Stimulated activated naive B cell treated with anti-CD40 and anti-IgM and Interleukin-4, amounts not matched to agents 10 μg/mL and 1 μg/mL and 100 μg/mL, for 72 hours (primary cell): ENCODE data around the gene NDUFB8.

Experiments used
- ATAC-seq, 2 donors: fragments of 150-1000 bp; cut with Tn5 transposase; replicated peaks; 2 replicates each; pipeline ENCODE4 v1.10.0; 2021; ENCODE audit warnings: moderate library complexity in 1 of 2
- DNase-seq: peaks from one replicate; pipeline ENCODE4 v3.0.0; 2021
- H3K27ac Mint-ChIP-seq: one replicate; pipeline ENCODE4 v1.8.0; 2022; ENCODE audit warnings: mild to moderate bottlenecking, mixed read lengths
- H3K27me3 Mint-ChIP-seq, 2 donors: one replicate each; pipeline ENCODE4 v1.8.0; 2022; ENCODE audit warnings: mixed read lengths in 2 of 2
- H3K36me3 Mint-ChIP-seq, 2 donors: one replicate each; pipeline ENCODE4 v1.8.0; 2022; ENCODE audit warnings: mixed read lengths in 2 of 2, mild to moderate bottlenecking in 1 of 2
- H3K4me1 Mint-ChIP-seq, 2 donors: one replicate each; pipeline ENCODE4 v1.8.0; 2022; ENCODE audit warnings: mixed read lengths in 2 of 2, mild to moderate bottlenecking in 1 of 2
- H3K4me3 Mint-ChIP-seq, 2 donors: one replicate each; pipeline ENCODE4 v1.8.0; 2022; ENCODE audit warnings: mild to moderate bottlenecking in 2 of 2, mixed read lengths in 2 of 2, moderate library complexity in 1 of 2
- H3K9me3 Mint-ChIP-seq, 2 donors: one replicate each; pipeline ENCODE4 v1.8.0; 2022; ENCODE audit warnings: mixed read lengths in 2 of 2, mild to moderate bottlenecking in 1 of 2

NDUFB8 gene

DNA sequence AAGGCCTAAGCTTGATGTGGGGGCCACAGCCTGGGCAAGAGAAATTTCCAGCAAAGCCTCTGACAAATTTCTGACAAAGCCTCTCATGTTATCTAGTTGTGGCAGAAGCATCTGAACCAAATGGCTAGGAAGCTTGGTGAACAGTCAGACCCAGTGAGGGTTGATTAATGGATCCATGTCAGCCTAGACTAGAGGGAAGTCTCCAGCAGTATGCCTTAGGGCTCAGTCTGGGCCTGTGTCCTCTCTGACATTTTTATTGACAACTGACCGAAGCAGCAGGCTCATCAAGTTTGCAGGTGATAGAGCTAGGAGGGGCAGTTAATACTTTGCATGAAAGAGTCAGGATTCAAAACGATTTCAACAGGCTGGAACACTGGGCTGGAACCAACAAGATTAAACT is 31.3 kb upstream of the NDUFB8 start:
- H3K27ac Mint-ChIP-seq: no peak overlapping the region
- H3K4me1 Mint-ChIP-seq: peaks cover 4 to 11% of the 10 kb centered on the region in 2 donors
- no peaks in the 10 kb centered on the region for H3K9me3 Mint-ChIP-seq
- peaks cover 11 to 36% of the 10 kb centered on the region in 2 donors for H3K27me3 Mint-ChIP-seq
- DNase-seq: no peak
- peak overlapping the region in 1 of 2 donors; percentile 33 for H3K4me3 Mint-ChIP-seq
- H3K36me3 Mint-ChIP-seq: peaks cover 18 to 36% of the 10 kb centered on the region in 2 donors
- no peak for ATAC-seq

DNA sequence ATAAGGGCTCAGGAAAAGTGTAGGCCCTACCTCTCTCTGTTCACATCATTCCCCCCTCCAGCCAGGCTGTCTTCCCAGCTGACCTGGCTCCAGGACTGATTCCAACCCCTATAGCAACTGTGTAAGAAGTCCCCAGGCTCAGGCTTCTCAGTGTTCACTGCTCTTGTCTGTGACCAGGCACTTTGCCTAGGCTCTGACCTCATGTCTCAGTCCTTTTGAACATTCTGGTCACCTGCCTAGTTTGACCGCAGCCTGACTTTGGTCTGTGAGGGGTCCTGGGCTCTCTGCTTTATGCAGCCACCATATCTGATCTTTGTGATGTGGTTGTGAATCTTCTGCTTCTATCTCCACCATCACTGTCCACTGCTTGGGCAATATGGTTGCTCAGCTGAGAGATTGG is 30.6 kb upstream of the NDUFB8 start:
- H3K4me1 Mint-ChIP-seq: peaks cover 4 to 13% of the 10 kb centered on the region in 2 donors
- H3K4me3 Mint-ChIP-seq: no peak overlapping the region
- DNase-seq (no peak), ATAC-seq (no peak)
- H3K27ac Mint-ChIP-seq: no peak overlapping the region
- H3K9me3 Mint-ChIP-seq: no peaks in the 10 kb centered on the region
- peaks cover 11 to 33% of the 10 kb centered on the region in 2 donors for H3K27me3 Mint-ChIP-seq
- H3K36me3 Mint-ChIP-seq: peaks cover 21 to 41% of the 10 kb centered on the region in 2 donors

DNA sequence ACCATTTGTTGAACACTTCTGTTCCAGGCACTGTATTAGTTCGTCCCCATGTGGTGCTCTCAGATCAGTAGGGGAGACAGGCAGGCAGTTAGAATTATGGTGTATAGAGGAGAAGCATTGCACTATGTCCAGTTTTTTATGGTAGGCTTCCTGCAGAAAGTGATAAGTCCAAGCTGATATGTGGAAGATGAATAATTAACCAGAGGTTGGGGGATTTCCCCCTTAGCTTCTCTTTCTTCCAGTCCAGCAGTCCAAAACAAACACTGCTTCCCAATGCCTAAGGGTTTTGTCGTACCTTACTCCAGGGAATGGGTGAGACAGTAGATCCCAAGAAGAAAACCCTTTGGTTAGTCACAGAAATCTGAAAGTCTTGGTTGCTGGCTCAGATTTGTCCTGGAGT is 25.2 kb upstream of the NDUFB8 start:
- Mint-ChIP-seq H3K4me1 (peaks cover 23 to 35% of the 10 kb centered on the region in 2 donors), H3K27ac (no peak overlapping the region), H3K4me3 (no peak overlapping the region), H3K27me3 (no peaks in the 10 kb centered on the region), H3K36me3 (peaks cover 36 to 43% of the 10 kb centered on the region in 2 donors), H3K9me3 (no peaks in the 10 kb centered on the region)
- ATAC-seq: no peak
- no peak for DNase-seq

DNA sequence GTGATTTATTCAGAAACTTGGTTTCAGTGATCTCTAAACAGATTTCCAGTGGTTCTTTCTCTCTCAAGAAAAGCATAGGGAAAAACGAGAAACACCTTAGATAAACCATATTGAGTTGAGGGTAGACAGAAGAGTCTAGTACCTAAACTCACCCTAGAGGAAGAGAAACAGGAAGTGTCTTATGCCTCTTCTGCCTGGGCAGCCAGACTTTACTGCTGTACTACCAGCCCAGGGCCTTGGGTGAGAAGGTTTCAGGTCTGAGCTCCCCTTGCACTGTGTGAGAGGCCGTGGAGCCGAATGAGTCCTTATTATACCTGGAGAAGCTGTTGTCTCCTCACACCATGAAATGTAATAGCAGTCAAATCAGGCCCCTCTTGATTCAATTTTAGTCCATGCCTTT is 24.3 kb upstream of the NDUFB8 start:
- Mint-ChIP-seq H3K9me3 (no peaks in the 10 kb centered on the region), H3K4me3 (no peak overlapping the region), H3K27me3 (no peaks in the 10 kb centered on the region), H3K27ac (no peak overlapping the region), H3K36me3 (peaks cover 39 to 51% of the 10 kb centered on the region in 2 donors), H3K4me1 (peaks cover 23 to 35% of the 10 kb centered on the region in 2 donors)
- no peak for DNase-seq
- ATAC-seq: peak; percentile 61

DNA sequence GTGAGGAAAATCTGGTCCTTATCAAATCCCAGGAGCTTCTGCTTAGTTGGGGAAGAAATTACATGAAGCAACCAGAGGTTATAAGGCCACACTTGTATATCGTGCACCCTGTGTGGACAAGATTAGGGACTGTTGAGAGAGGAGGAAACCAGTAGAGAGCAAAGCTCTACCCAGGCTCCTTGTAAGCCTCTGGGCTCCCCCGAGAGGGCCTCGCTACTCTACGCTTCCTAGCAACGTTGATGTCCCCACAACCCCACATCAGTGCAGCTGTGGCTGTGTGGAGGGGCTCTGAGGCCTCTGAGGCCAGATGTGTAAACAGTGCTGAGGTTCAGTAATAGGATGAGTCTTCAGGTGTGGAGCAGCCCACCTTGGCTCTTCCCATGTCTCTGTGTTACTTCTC is 22.1 kb upstream of the NDUFB8 start:
- Mint-ChIP-seq H3K4me1 (peaks cover 23 to 35% of the 10 kb centered on the region in 2 donors), H3K4me3 (no peak overlapping the region), H3K36me3 (peaks cover 51 to 57% of the 10 kb centered on the region in 2 donors), H3K27ac (no peak overlapping the region), H3K27me3 (no peaks in the 10 kb centered on the region), H3K9me3 (no peaks in the 10 kb centered on the region)
- DNase-seq: no peak
- ATAC-seq: no peak

DNA sequence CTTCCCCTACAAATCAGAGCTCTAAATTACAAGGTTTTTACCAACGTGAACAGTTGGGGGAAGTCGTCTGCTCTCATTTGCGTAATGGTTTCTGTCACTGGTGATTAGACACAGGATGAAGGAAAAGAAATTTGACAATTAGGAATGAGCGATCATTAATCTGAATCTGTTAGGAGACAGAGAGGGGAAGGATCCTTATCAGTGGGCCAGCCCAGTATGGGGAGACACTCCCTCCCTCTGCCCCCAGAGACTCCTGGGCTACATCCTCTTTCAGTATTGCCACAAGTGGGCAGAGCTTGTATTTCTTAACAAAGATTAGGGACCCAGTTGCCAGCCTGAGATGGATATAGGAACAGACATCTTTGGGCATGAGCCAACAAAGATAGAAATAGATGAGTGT is 21.5 kb upstream of the NDUFB8 start:
- DNase-seq: no peak
- peak; percentile 70 to 84 for ATAC-seq
- H3K9me3 Mint-ChIP-seq: no peaks in the 10 kb centered on the region
- H3K27me3 Mint-ChIP-seq: no peaks in the 10 kb centered on the region
- H3K4me1 Mint-ChIP-seq: peaks cover 22 to 35% of the 10 kb centered on the region in 2 donors
- peaks cover 49 to 58% of the 10 kb centered on the region in 2 donors for H3K36me3 Mint-ChIP-seq
- H3K27ac Mint-ChIP-seq: no peak overlapping the region
- no peak overlapping the region for H3K4me3 Mint-ChIP-seq

DNA sequence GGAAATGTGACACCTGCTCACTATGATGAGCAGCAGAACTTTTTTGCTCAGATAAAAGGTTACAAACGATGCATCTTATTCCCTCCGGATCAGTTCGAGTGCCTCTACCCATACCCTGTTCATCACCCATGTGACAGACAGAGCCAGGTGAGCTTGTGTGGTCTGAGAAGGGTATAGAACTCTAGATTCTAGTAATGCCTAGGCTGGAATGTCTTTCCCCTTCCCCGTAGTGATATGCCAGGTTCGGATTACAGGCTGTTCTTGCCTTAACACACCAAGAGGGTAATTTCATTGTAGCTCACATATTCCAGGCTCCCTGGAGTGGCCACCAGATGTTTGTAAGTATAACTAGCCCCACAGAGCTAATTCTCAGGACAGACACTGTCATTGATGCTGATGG is 15.3 kb upstream of the NDUFB8 start:
- Mint-ChIP-seq H3K27me3 (no peaks in the 10 kb centered on the region), H3K27ac (no peak overlapping the region), H3K9me3 (no peaks in the 10 kb centered on the region), H3K36me3 (peaks cover 45 to 76% of the 10 kb centered on the region in 2 donors), H3K4me3 (no peak overlapping the region), H3K4me1 (no peaks in the 10 kb centered on the region)
- DNase-seq (no peak), ATAC-seq (no peak)

DNA sequence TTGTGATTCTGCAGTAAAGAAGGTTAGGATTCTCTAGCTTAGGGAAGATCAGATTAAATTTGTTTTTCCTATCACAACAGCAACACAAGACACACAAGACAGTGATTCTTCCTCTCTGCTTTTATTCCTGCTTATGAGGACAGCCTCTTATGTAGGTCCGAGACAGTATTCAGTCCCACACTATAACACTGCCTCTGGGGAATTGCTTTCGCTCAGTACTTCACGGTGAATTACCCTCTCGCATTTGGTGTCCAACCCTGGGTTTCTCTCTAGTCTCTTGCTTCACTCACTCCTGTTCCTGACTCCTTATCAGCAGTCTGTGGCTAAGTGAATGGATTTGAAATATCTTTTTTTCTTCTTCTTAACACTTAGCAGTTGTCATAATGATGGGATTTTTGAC is 7.8 kb upstream of the NDUFB8 start:
- ATAC-seq: no peak
- Mint-ChIP-seq H3K27ac (peak overlapping the region; percentile 65), H3K4me3 (peak overlapping the region in 1 of 2 donors; percentile 50), H3K27me3 (no peaks in the 10 kb centered on the region), H3K9me3 (no peaks in the 10 kb centered on the region), H3K36me3 (peaks cover 19 to 27% of the 10 kb centered on the region in 2 donors), H3K4me1 (peaks cover 0 to 14% of the 10 kb centered on the region in 2 donors)
- DNase-seq: no peak

DNA sequence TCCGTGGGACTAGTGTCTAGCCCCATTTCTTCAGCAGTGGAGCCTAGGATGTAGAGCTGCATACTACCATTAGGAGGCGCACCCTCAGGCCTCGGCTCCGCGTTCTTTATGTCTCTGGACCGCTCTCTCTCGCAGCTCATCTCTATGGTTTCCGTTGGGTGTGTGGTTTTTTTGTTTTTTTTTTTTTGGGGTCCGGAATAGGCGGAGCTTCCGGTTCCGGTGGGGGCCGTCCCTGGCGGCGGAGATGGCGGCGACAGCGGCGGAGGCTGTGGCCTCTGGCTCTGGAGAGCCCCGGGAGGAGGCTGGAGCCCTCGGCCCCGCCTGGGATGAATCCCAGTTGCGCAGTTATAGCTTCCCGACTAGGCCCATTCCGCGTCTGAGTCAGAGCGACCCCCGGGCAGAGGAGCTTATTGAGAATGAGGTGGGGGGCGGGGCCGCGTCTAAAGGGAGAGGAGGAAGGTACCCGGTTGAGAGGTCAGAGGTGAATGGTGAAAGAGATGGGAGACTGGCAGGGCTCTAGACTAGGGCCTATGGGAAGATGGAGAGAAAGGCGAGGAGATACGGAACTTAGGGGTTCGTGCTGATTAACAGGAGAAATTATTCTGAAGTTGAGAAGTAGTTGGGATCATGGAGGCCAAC is 6.2 kb upstream of the NDUFB8 start, which contains the start of gene HIF1AN:
TSS of gene HIF1AN (plus strand) at position 229 of the 639 bp plus-strand sequence. CDS start at position 245, 16 bp downstream.
- peaks cover 10 to 17% of the 10 kb centered on the region in 2 donors for H3K36me3 Mint-ChIP-seq
- no peaks in the 10 kb centered on the region for H3K27me3 Mint-ChIP-seq

DNA sequence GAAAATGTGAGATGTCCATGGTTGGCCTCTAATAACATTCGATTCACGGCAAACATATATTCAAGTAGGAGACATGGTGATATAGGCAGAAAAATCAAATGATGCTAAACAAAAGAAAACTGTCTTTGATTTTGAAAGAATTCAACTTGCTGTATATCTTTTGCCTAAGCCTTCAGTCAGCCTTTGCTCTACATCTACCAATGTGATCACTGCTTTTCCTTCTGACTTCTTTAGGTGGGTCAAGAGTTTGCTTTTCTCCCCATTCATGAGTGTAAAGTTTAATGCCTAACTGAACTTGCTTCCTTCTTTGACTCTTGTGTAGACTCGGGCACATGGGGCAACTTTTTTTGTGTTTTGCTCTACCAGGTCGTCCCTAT is 5.7 kb upstream of the NDUFB8 start:
- Mint-ChIP-seq H3K9me3 (no peaks in the 10 kb centered on the region), H3K36me3 (peaks cover 7 to 12% of the 10 kb centered on the region in 2 donors), H3K27ac (no peak overlapping the region), H3K4me3 (no peak overlapping the region), H3K4me1 (peaks cover under 1 to 14% of the 10 kb centered on the region in 2 donors), H3K27me3 (no peaks in the 10 kb centered on the region)
- ATAC-seq (peak; percentile 25 to 31), DNase-seq (no peak)

More for the DNA sequence above, 6.2 kb upstream of the NDUFB8 start, which contains the start of gene HIF1AN:
- H3K4me3 Mint-ChIP-seq: no peak within 1 kb of the TSS
- no peak within 1 kb of the TSS for H3K27ac Mint-ChIP-seq
- ATAC-seq (peak; percentile 97 to 98), DNase-seq (peak; percentile 87)
- peaks cover 0 to 14% of the 10 kb centered on the region in 2 donors for H3K4me1 Mint-ChIP-seq
- no peaks in the 10 kb centered on the region for H3K9me3 Mint-ChIP-seq

DNA sequence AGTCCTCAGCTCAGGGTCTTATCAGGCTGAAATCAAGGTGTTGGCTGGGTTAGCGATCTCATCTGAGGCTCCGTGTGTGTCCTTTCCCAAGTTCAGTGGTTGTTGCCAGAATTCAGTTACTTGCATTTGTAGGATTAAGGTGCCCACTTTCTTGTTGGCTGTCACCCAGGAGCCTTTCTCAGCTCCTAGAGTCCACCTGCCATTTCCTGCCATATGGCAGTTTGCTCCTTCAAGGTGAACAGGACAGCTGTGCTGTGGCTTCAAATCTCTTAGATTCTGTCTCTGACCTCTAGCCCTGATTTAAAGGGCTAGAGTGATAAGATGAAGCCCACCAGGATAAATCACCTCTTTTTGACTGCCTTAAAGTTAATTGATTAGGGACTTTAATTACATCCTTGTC is 5.1 kb upstream of the NDUFB8 start:
- H3K27ac Mint-ChIP-seq: no peak overlapping the region
- no peak overlapping the region for H3K4me3 Mint-ChIP-seq
- H3K9me3 Mint-ChIP-seq: no peaks in the 10 kb centered on the region
- H3K27me3 Mint-ChIP-seq: no peaks in the 10 kb centered on the region
- ATAC-seq (no peak), DNase-seq (no peak)
- H3K4me1 Mint-ChIP-seq: peaks cover 6 to 18% of the 10 kb centered on the region in 2 donors
- peaks cover 5 to 9% of the 10 kb centered on the region in 2 donors for H3K36me3 Mint-ChIP-seq

DNA sequence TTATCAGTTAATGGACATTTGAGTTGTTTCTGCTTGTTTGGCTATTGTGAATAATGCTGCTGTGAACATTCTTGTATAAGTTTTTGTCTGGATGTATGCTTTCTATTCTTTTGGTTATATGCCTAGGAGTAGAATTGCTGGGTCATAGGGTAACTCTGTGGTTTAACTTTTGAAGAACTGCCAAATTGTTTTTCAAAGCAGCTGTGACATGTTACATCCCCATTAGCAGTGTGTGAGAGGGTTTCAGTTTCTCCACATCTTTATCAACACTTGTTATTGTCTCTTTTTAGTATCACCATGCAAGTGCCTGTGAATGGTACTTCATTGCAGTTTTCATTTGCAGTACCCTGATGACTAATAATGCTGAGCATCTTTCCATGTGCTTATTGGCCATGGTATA is 2.1 kb upstream of the NDUFB8 start:
- no peak for DNase-seq
- Mint-ChIP-seq H3K9me3 (no peaks in the 10 kb centered on the region), H3K4me1 (peaks cover 14 to 15% of the 10 kb centered on the region in 2 donors), H3K27me3 (no peaks in the 10 kb centered on the region), H3K4me3 (no peak overlapping the region), H3K36me3 (peaks cover 5 to 10% of the 10 kb centered on the region in 2 donors), H3K27ac (no peak overlapping the region)
- no peak for ATAC-seq

DNA sequence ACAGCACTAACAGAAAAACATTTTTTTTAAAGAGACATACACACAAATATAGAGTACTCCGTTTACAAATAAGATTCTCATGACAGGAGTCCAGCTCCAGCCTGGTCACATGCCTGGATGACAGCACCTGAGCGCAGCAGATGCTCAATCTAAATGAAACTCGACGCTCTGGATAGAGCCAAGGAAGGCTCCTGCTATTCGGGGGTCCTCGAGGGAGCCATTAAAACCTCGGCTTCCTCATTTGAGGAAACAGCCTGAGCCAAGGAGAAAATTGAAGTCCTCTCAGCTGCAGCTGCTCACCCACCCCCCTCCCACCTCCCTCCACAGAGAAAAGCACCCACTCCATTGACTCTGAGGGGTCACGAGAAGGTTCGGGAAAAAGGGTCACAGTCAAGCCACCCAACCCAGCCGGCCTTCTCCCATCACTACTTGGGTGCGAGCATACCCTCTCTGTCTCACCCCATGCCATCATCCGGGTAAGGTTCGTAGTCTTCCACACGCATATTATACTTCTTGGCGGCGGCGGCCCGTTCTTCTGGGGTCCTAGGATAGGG is 673 bp downstream of the NDUFB8 start:
- Mint-ChIP-seq H3K4me3 (peak overlapping the region; percentile 90 to 99), H3K27me3 (no peaks in the 10 kb centered on the region), H3K36me3 (peaks cover 18 to 34% of the 10 kb centered on the region in 2 donors), H3K27ac (peak overlapping the region; percentile 97), H3K9me3 (no peaks in the 10 kb centered on the region), H3K4me1 (peaks cover 13 to 14% of the 10 kb centered on the region in 2 donors)
- ATAC-seq (no peak), DNase-seq (no peak)

DNA sequence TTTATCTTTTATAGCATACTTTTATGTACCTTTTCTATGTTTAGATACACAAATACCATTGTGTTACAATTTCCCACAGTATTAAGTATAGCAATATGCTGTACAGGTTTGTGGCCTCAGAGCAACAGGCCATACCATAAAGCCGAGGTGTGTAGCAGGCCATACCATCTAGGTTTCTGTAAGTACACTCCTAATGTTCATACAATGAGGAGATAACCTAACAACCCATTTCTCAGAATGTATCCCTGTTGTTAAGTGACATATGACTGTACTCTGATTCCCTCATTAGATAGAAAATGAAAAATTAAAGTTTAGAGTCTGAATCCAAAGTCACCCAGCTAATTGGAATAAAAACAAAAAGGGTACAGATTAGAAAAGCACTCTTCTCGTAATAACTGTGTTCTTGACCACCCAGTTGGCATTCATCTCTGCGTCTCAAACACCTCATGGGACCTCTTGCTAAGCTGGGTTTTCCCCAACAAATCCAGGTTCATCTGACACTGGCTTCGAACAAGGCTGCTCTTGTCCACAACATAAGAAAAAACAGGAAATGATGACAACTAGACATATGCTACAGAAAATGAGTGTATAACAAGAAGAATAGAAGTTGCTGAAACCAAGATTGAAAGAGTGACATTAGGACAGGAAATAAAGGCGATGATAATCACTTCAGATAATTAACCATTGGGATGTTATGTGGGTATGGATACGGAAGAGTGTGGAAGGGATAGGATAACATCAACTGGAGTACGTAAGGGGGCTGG is 1.4 kb downstream of the NDUFB8 start:
- Mint-ChIP-seq H3K27me3 (no peaks in the 10 kb centered on the region), H3K36me3 (peaks cover 25 to 41% of the 10 kb centered on the region in 2 donors)

More for the DNA sequence above, 1.4 kb downstream of the NDUFB8 start:
- H3K27ac Mint-ChIP-seq: peak overlapping the region; percentile 97
- DNase-seq: no peak
- H3K4me3 Mint-ChIP-seq: peak overlapping the region; percentile 90 to 99
- H3K9me3 Mint-ChIP-seq: no peaks in the 10 kb centered on the region
- H3K4me1 Mint-ChIP-seq: peaks cover 13 to 14% of the 10 kb centered on the region in 2 donors
- peak; percentile 49 to 52 for ATAC-seq
